ENCODE data around the gene SCYGR4. TPM values are rescaled to one million over a fixed set of nuclear protein-coding genes. Genes with fewer than 3 reads are reported as not detected.
"Not testable (repeated sequence)": the region's sequence is repeated elsewhere in the genome, so short reads cannot be mapped to it uniquely, and the experiment has no call there.

SCYGR4 gene
- total and polyA plus RNA-seq, 5 donors from 2014 or later: not detected

GRCh38 chr2:227654426-227654825, 37.1 kb downstream of the SCYGR4 start:
- no peaks in the 10 kb centered on the region for H3K4me1 ChIP-seq (ENCODE audit: control insufficient read depth, insufficient read depth, low read length, poor library complexity, severe bottlenecking)
- Mint-ChIP-seq H3K9me3 (peaks cover 0 to 1% (median 0%) of the 10 kb centered on the region in 7 donors), H3K27ac (no peak overlapping the region), H3K27me3 (no peaks in the 10 kb centered on the region), H3K36me3 (no peaks in the 10 kb centered on the region), H3K4me3 (no peak overlapping the region), H3K4me1 (no peaks in the 10 kb centered on the region)
- no peaks in the 10 kb centered on the region for H3K27me3 ChIP-seq (ENCODE audit: control insufficient read depth, insufficient read depth, low read length)
- no peak for ATAC-seq (ENCODE audit: low read depth in 2 of 2)
- H3K9me3 ChIP-seq (ENCODE audit: control insufficient read depth in 2 of 2, low read length in 2 of 2): no peaks in the 10 kb centered on the region
- H3K36me3 ChIP-seq (ENCODE audit: control insufficient read depth, insufficient read depth, low read length): no peaks in the 10 kb centered on the region
- no peak overlapping the region for H3K4me3 ChIP-seq (ENCODE audit: low read depth, low read length)
- H3K27ac ChIP-seq (ENCODE audit: insufficient read depth, low read length, poor library complexity, severe bottlenecking): no peak overlapping the region
- DNase-seq: no peak

- DNase-seq: no peak
- ATAC-seq (ENCODE audit: low read depth in 2 of 2): no peak
- H3K4me1 Mint-ChIP-seq: no peaks in the 10 kb centered on the region
These were observed 38.2 kb downstream of the SCYGR4 start for GRCh38 chr2:227655454-227655853.

DNA sequence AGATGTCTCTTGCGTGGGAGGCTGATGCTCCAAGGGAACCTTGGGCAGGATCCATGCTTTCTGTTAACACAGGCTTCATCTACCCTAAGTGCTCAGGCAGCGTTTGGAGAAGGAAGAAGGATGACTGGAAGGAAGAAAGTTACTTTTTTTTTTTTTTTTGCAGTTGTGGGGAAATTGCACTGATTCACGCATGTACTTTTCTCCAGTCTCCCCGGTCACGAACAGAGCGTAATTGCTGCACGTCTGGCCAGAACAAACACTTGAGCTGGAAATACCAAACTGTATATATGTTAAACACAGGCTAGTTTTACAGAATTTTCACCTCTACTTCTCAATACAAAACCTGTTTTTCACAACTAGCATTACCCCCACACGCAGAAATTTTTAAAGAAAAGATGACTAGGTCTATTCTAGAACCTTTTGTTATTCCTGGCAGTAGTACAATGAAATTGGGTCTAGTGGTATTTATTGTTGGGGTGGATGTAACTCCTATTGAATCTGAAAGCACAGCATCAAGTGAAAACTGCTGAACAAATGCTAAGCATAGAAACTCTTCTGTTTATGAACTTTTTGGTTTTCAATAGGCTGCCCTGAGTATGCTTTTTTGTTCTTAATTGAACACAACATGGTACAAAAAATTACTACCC, 40.0 kb downstream of the SCYGR4 start:
- no peaks in the 10 kb centered on the region for H3K36me3 Mint-ChIP-seq
- no peak for DNase-seq
- no peaks in the 10 kb centered on the region for H3K27me3 ChIP-seq (ENCODE audit: control insufficient read depth, insufficient read depth, low read length)

More at GRCh38 chr2:227655454-227655853, 38.2 kb downstream of the SCYGR4 start:
- Mint-ChIP-seq H3K36me3 (no peaks in the 10 kb centered on the region), H3K27ac (no peak overlapping the region), H3K4me3 (no peak overlapping the region), H3K27me3 (no peaks in the 10 kb centered on the region), H3K9me3 (peaks cover 0 to 1% (median 0%) of the 10 kb centered on the region in 7 donors)
- no peaks in the 10 kb centered on the region for H3K4me1 ChIP-seq (ENCODE audit: control insufficient read depth, insufficient read depth, low read length, poor library complexity, severe bottlenecking)
- no peak overlapping the region for H3K4me3 ChIP-seq (ENCODE audit: low read depth, low read length)
- H3K36me3 ChIP-seq (ENCODE audit: control insufficient read depth, insufficient read depth, low read length): no peaks in the 10 kb centered on the region
- no peaks in the 10 kb centered on the region for H3K9me3 ChIP-seq (ENCODE audit: control insufficient read depth in 2 of 2, low read length in 2 of 2)
- no peak overlapping the region for H3K27ac ChIP-seq (ENCODE audit: insufficient read depth, low read length, poor library complexity, severe bottlenecking)
- no peaks in the 10 kb centered on the region for H3K27me3 ChIP-seq (ENCODE audit: control insufficient read depth, insufficient read depth, low read length)

DNA sequence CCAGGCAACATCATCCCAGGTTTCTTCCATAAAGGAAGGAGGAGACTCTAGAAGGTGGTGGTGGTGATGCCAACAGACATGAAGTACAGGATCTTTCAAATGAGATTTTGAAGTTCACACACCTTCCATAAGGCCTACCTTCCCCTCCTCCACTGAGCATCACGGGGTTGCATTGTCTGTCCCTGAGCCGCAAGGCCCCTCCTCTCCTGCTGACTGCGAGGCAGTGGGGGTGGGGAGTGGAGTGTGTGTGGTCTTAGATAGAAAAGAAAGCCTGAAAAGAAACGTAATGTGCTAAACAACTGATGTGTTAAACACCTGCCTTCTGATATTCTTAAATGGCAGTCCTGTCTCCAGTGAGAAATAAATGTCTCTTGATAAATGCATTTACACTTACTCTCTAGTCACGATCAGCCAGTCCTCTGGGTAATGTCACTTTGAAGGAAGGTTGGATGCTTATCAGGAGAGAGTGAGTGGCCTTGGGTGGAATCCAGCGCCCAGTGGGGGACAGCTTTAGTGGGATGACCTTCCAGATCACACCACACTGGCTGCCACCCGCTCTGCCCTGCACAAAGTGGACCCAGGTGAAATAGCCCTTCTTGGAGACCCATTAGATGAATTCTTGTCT, 43.8 kb downstream of the SCYGR4 start:
- no peak overlapping the region for H3K27ac Mint-ChIP-seq
- Histone ChIP-seq H3K27ac (ENCODE audit: insufficient read depth, low read length, poor library complexity, severe bottlenecking) (no peak overlapping the region), H3K9me3 (ENCODE audit: control insufficient read depth in 2 of 2, low read length in 2 of 2) (no peaks in the 10 kb centered on the region), H3K27me3 (ENCODE audit: control insufficient read depth, insufficient read depth, low read length) (no peaks in the 10 kb centered on the region), H3K36me3 (ENCODE audit: control insufficient read depth, insufficient read depth, low read length) (no peaks in the 10 kb centered on the region), H3K4me3 (ENCODE audit: low read depth, low read length) (no peak overlapping the region), H3K4me1 (ENCODE audit: control insufficient read depth, insufficient read depth, low read length, poor library complexity, severe bottlenecking) (no peaks in the 10 kb centered on the region)
- H3K4me1 Mint-ChIP-seq: no peaks in the 10 kb centered on the region
- peaks cover 10% of the 10 kb centered on the region for H3K27me3 Mint-ChIP-seq
- no peak overlapping the region for H3K4me3 Mint-ChIP-seq
- DNase-seq: no peak
- H3K36me3 Mint-ChIP-seq: no peaks in the 10 kb centered on the region
- no peaks in the 10 kb centered on the region for H3K9me3 Mint-ChIP-seq
- no peak for ATAC-seq (ENCODE audit: low read depth in 2 of 2)

More for the DNA sequence above, 40.0 kb downstream of the SCYGR4 start:
- no peaks in the 10 kb centered on the region for H3K9me3 ChIP-seq (ENCODE audit: control insufficient read depth in 2 of 2, low read length in 2 of 2)
- Mint-ChIP-seq H3K27ac (no peak overlapping the region), H3K27me3 (no peaks in the 10 kb centered on the region), H3K4me1 (no peaks in the 10 kb centered on the region), H3K9me3 (peaks cover 0 to 1% (median 0%) of the 10 kb centered on the region in 7 donors), H3K4me3 (no peak overlapping the region)
- no peak overlapping the region for H3K4me3 ChIP-seq (ENCODE audit: low read depth, low read length)
- H3K4me1 ChIP-seq (ENCODE audit: control insufficient read depth, insufficient read depth, low read length, poor library complexity, severe bottlenecking): no peaks in the 10 kb centered on the region
- no peaks in the 10 kb centered on the region for H3K36me3 ChIP-seq (ENCODE audit: control insufficient read depth, insufficient read depth, low read length)
- H3K27ac ChIP-seq (ENCODE audit: insufficient read depth, low read length, poor library complexity, severe bottlenecking): no peak overlapping the region
- no peak for ATAC-seq (ENCODE audit: low read depth in 2 of 2)

GRCh38 chr2:227661827-227662226, 44.5 kb downstream of the SCYGR4 start:
- no peak overlapping the region for H3K27ac Mint-ChIP-seq
- peaks cover 13% of the 10 kb centered on the region for H3K27me3 Mint-ChIP-seq
- no peak overlapping the region for H3K4me3 Mint-ChIP-seq
- H3K27me3 ChIP-seq (ENCODE audit: control insufficient read depth, insufficient read depth, low read length): no peaks in the 10 kb centered on the region
- H3K4me3 ChIP-seq (ENCODE audit: low read depth, low read length): no peak overlapping the region
- ATAC-seq (ENCODE audit: low read depth in 2 of 2) (no peak), DNase-seq (no peak)
- no peaks in the 10 kb centered on the region for H3K9me3 ChIP-seq (ENCODE audit: control insufficient read depth in 2 of 2, low read length in 2 of 2)
- no peaks in the 10 kb centered on the region for H3K4me1 Mint-ChIP-seq
- no peaks in the 10 kb centered on the region for H3K4me1 ChIP-seq (ENCODE audit: control insufficient read depth, insufficient read depth, low read length, poor library complexity, severe bottlenecking)
- no peaks in the 10 kb centered on the region for H3K36me3 Mint-ChIP-seq
- H3K9me3 Mint-ChIP-seq: no peaks in the 10 kb centered on the region
- no peak overlapping the region for H3K27ac ChIP-seq (ENCODE audit: insufficient read depth, low read length, poor library complexity, severe bottlenecking)
- H3K36me3 ChIP-seq (ENCODE audit: control insufficient read depth, insufficient read depth, low read length): no peaks in the 10 kb centered on the region

- Mint-ChIP-seq H3K4me1 (no peaks in the 10 kb centered on the region), H3K27me3 (peaks cover 13% of the 10 kb centered on the region), H3K9me3 (no peaks in the 10 kb centered on the region), H3K36me3 (no peaks in the 10 kb centered on the region), H3K27ac (no peak overlapping the region), H3K4me3 (no peak overlapping the region)
- no peak overlapping the region for H3K27ac ChIP-seq (ENCODE audit: insufficient read depth, low read length, poor library complexity, severe bottlenecking)
- no peaks in the 10 kb centered on the region for H3K9me3 ChIP-seq (ENCODE audit: control insufficient read depth in 2 of 2, low read length in 2 of 2)
- H3K36me3 ChIP-seq (ENCODE audit: control insufficient read depth, insufficient read depth, low read length): no peaks in the 10 kb centered on the region
- DNase-seq: no peak
- H3K27me3 ChIP-seq (ENCODE audit: control insufficient read depth, insufficient read depth, low read length): no peaks in the 10 kb centered on the region
- no peak overlapping the region for H3K4me3 ChIP-seq (ENCODE audit: low read depth, low read length)
- no peaks in the 10 kb centered on the region for H3K4me1 ChIP-seq (ENCODE audit: control insufficient read depth, insufficient read depth, low read length, poor library complexity, severe bottlenecking)
- ATAC-seq (ENCODE audit: low read depth in 2 of 2): no peak
These were observed 48.1 kb downstream of the SCYGR4 start for GRCh38 chr2:227665189-227665940.

DNA sequence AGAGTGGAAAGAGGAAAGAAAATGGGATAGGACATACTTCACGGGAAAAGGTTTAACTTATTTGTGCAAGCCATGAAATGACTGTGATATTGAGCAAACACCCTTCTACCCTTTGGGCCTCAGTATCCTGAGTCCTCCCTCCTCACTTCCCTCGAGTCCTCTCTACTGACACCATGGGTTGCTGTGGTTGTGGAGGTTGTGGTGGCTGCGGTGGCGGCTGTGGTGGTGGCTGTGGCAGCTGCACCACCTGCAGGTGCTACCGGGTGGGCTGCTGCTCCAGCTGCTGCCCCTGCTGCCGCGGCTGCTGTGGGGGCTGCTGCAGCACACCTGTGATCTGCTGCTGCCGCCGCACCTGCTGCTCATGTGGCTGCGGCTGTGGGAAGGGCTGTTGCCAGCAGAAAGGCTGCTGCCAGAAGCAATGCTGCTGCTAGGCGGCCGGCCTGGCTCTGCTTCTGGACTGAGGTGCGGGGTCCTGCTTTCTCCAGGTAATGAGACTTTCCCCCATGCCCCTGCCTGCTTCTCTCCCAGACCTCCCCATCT, 49.4 kb downstream of the SCYGR4 start, which contains the start of gene SCYGR5:
TSS of gene SCYGR5 (plus strand) at position 174 of the 540 bp plus-strand sequence. CDS start at position 174, 0 bp downstream.
- not testable (repeated sequence) for DNase-seq; H3K27ac Mint-ChIP-seq; ATAC-seq (ENCODE audit: low read depth in 2 of 2); H3K9me3 Mint-ChIP-seq; H3K4me3 ChIP-seq (ENCODE audit: low read depth, low read length); H3K4me1 Mint-ChIP-seq; H3K36me3 ChIP-seq (ENCODE audit: control insufficient read depth, insufficient read depth, low read length); H3K9me3 ChIP-seq (ENCODE audit: control insufficient read depth in 2 of 2, low read length in 2 of 2); H3K4me3 Mint-ChIP-seq; H3K27ac ChIP-seq (ENCODE audit: insufficient read depth, low read length, poor library complexity, severe bottlenecking); H3K4me1 ChIP-seq (ENCODE audit: control insufficient read depth, insufficient read depth, low read length, poor library complexity, severe bottlenecking); H3K27me3 ChIP-seq (ENCODE audit: control insufficient read depth, insufficient read depth, low read length); H3K36me3 Mint-ChIP-seq
- H3K27me3 Mint-ChIP-seq: peaks cover 13% of the 10 kb centered on the region

Data from CD4-positive, CD25-positive, alpha-beta regulatory T cell (primary cell).